Measurements from ENCODE around the gene ETNK2.

ETNK2 gene, protein sequence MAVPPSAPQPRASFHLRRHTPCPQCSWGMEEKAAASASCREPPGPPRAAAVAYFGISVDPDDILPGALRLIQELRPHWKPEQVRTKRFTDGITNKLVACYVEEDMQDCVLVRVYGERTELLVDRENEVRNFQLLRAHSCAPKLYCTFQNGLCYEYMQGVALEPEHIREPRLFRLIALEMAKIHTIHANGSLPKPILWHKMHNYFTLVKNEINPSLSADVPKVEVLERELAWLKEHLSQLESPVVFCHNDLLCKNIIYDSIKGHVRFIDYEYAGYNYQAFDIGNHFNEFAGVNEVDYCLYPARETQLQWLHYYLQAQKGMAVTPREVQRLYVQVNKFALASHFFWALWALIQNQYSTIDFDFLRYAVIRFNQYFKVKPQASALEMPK

DNA sequence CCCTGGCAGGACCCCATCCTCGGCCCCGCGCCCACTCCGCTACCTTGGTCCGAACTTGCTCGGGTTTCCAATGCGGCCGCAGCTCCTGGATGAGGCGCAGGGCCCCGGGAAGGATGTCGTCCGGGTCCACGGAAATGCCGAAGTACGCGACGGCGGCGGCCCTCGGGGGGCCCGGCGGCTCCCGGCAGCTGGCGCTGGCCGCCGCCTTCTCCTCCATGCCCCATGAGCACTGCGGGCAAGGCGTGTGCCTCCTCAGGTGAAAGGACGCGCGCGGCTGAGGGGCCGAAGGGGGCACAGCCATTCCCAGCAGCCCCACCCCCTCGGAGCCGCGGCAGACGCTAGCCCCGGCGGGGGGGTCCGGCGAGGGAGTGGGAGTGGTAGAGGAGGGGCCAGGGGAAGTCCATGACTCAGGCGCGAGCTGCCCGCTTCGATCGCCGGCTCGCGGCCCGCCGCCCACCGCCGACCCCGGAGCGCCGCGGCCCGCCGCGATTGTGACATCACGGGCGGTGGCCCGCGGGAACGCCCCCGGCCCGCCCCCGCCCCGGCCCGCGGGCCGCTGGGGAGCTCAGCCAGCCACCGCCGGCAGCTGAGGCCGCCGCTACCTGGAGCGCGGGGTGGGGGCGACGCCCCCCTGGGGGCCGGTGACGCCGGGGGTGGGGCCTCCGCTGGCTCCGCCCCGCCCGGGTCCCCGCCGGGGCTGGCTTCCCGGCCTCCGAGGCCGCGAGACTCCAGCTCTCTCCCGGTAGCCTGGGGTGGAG is at the start of gene ETNK2:
TSS of gene ETNK2 (minus strand) at position 493 of the 758 bp plus-strand sequence. CDS start at position 301, 192 bp downstream.
- DNase-seq (ENCODE audit: extremely low read depth, low read depth): no peak
- TF ChIP-seq, protein P1, sequence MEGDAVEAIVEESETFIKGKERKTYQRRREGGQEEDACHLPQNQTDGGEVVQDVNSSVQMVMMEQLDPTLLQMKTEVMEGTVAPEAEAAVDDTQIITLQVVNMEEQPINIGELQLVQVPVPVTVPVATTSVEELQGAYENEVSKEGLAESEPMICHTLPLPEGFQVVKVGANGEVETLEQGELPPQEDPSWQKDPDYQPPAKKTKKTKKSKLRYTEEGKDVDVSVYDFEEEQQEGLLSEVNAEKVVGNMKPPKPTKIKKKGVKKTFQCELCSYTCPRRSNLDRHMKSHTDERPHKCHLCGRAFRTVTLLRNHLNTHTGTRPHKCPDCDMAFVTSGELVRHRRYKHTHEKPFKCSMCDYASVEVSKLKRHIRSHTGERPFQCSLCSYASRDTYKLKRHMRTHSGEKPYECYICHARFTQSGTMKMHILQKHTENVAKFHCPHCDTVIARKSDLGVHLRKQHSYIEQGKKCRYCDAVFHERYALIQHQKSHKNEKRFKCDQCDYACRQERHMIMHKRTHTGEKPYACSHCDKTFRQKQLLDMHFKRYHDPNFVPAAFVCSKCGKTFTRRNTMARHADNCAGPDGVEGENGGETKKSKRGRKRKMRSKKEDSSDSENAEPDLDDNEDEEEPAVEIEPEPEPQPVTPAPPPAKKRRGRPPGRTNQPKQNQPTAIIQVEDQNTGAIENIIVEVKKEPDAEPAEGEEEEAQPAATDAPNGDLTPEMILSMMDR (IDR thresholded peaks at IDR 0.05; ENCODE audit: low read depth, low read length): no peak

DNA sequence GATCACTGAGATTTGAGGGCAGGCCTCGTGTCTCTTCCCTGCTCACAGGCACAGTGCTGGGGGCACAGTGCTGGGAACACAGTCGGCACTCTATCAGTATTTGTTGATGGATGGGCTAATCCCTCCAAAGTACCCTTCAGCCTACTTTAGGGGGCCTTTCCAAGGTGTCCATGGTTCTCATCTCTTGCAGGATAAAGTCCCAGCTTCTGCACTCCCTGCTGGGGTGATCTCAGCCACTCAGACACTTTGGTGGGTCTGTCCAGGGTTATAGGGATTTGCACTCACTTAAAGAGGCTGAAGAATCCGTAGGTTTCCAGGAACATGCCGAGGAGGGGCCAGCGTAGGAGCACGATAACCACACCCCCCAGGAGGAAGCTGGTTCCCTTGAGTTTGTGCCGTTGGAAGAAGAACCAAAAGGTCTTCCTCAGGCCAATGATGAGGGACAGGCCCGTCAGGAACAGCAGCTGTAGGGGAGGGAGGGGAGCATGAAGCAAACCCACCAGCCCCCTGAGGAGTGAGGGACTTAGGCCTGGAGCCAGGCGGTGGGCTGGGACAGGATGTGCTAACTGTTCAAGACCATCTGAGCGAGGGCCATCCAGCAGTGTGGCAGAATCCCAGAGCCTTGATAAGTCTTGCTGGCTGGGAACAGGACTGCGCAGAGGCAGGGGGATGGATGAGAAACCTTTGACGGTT is 49.6 kb upstream of the ETNK2 start:
- TF ChIP-seq, protein P1 (IDR thresholded peaks at IDR 0.05; ENCODE audit: low read depth, low read length): no peak
- DNase-seq (ENCODE audit: extremely low read depth, low read depth): no peak

GRCh38 chr1:204199579-204199978 is 47.7 kb upstream of the ETNK2 start:
- TF ChIP-seq, protein P1 (IDR thresholded peaks at IDR 0.05; ENCODE audit: low read depth, low read length): no peak
- DNase-seq (ENCODE audit: extremely low read depth, low read depth): no peak

DNA sequence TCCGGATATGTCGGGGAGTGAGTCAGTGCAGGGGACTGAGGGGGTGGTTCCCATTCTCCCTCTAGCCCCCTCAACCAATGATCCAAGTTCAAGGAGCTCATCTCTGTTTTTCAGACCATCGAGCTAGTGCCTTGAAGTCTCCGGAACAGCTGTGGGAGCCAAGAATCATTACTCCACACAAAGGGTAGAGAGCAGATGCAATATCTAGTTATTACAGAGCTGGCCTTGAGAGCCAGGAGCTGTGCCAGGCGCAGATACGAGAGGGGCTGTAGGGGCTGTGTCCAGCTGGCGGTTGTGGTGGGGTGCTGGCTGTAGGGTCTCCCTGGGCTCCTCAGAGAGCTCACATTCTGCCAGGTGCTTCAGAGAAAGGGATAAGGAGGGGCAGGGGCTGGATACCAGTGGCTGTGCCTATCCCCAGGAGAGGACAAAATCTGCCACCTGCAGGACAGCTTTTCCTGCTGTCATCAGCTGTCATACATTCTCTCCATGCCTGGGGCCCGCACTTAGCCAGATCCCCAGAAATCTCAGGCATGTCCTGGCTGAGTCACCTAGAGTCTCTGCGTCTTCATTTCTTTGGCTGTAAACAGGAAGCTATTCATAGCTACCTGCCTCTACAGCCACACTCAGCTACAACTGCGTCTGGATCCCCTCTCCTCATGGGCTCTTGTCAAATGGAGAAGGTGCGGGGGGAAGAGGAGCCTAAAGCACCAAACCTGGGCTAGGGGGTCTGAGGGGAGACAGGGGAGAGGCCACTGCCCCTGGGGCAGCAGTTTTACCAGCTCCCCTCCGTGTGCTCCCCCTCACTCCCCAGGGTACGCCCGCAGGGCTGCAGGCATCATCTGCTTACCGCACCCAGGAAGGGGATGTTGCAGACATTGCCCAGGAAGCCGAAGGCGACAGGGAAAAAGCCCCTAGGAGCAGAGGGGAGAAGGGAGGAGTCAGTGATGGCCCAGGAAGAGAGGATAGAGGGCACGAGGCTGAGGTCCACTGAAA is 46.8 kb upstream of the ETNK2 start:
- TF ChIP-seq, protein P1 (IDR thresholded peaks at IDR 0.05; ENCODE audit: low read depth, low read length): no peak
- no peak for DNase-seq (ENCODE audit: extremely low read depth, low read depth)

DNA sequence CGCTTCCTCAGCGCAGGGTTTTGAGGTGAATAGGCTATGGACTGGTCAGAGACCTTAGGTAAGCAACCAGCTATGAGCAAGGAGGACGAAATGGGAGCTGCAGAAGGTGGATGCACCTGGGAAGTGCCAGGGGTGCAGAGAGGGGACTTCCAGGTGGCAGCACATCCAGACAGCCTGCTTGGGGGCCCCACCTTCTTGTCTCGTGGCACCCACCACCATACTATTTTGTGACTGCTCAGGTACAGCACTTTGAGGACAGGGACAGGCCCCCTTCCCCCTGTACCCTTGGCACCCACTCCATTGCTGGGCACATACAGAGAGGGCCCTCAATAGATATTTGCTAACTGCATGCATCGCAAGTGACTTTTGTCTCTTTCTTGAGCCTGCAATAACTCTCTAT is 45.2 kb upstream of the ETNK2 start:
- DNase-seq (ENCODE audit: extremely low read depth, low read depth): no peak
- TF ChIP-seq, protein P1 (IDR thresholded peaks at IDR 0.05; ENCODE audit: low read depth, low read length): no peak

- DNase-seq (ENCODE audit: extremely low read depth, low read depth): no peak
- TF ChIP-seq, protein P1 (IDR thresholded peaks at IDR 0.05; ENCODE audit: low read depth, low read length): no peak
Observed at GRCh38 chr1:204196068-204196795, 44.4 kb upstream of the ETNK2 start, which contains the start of gene KISS1. Gene KISS1 (minus strand): TSS chr1:204196491. CDS start chr1:204192876, 3,615 bp downstream.
